Natural killer cell (primary cell): ENCODE measurements around the gene CPS1. TPM values are rescaled to one million over a fixed set of nuclear protein-coding genes. Genes with fewer than 3 reads are reported as not detected.

ENCODE experiments used
- ATAC-seq, 3 donors: fragments of 150-1000 bp in 2 of 3; fragments of 200-7000 bp in 1 of 3; cut with Tn5 transposase; 1 replicate in 1 of 3; 2 replicates in 2 of 3; pipeline ENCODE4 v1.10.0; 2021; ENCODE audit warnings: mild to moderate bottlenecking in 2 of 3, moderate library complexity in 2 of 3
- DNase-seq, 2 donors: peaks; one replicate each; pipeline versions ENCODE4 v3.0.0 to v3.0.0-alpha.2; 2013 to 2021; ENCODE audit warnings: mixed read lengths in 1 of 2
- H3K27ac ChIP-seq: one replicate; pipeline ENCODE4 v1.5.1; 2013; ENCODE audit warnings: mild to moderate bottlenecking, low read length
- H3K27me3 ChIP-seq: one replicate; pipeline ENCODE4 v1.6.1; 2013; ENCODE audit warnings: low read length; ENCODE audit not compliant: control insufficient read depth, insufficient read depth
- H3K36me3 ChIP-seq: one replicate; pipeline ENCODE4 v1.6.1; 2013; ENCODE audit warnings: low read length; ENCODE audit not compliant: control insufficient read depth, insufficient read depth
- H3K4me1 ChIP-seq: one replicate; pipeline ENCODE4 v1.6.1; 2013; ENCODE audit warnings: low read length; ENCODE audit not compliant: control insufficient read depth, insufficient read depth
- H3K4me3 ChIP-seq: one replicate; pipeline ENCODE4 v1.5.1; 2013; ENCODE audit warnings: low read length
- H3K9me3 ChIP-seq: one replicate; pipeline ENCODE4 v1.6.1; 2013; ENCODE audit warnings: low read length; ENCODE audit not compliant: control insufficient read depth, insufficient read depth
- H3K27ac Mint-ChIP-seq, 2 donors: one replicate each; pipeline ENCODE4 v1.8.0; 2022; ENCODE audit warnings: mild to moderate bottlenecking in 2 of 2, mixed read lengths in 2 of 2, moderate library complexity in 1 of 2
- H3K27me3 Mint-ChIP-seq, 2 donors: one replicate each; pipeline ENCODE4 v1.8.0; 2022; ENCODE audit warnings: low read depth in 2 of 2, mixed read lengths in 2 of 2
- H3K36me3 Mint-ChIP-seq: one replicate; pipeline ENCODE4 v1.8.0; 2022; ENCODE audit warnings: mixed read lengths
- H3K4me1 Mint-ChIP-seq, 2 donors: one replicate each; pipeline ENCODE4 v1.8.0; 2022; ENCODE audit warnings: mixed read lengths in 2 of 2
- H3K4me3 Mint-ChIP-seq: one replicate; pipeline ENCODE4 v1.8.0; 2022; ENCODE audit warnings: mild to moderate bottlenecking, moderate library complexity, mixed read lengths
- H3K9me3 Mint-ChIP-seq, 2 donors: one replicate each; pipeline ENCODE4 v1.8.0; 2022; ENCODE audit warnings: mixed read lengths in 2 of 2
- CTCF ChIP-seq: fragments of 200-600 bp; IDR thresholded peaks from one replicate; pipeline ENCODE4 v1.8.0; 2022; ENCODE audit warnings: antibody characterized with exemption
- WGBS: methylation state at CpG from one replicate; pipeline ENCODE4 v1.1.7; 2013; ENCODE audit warnings: missing lambda C conversion rate; ENCODE audit not compliant: insufficient coverage; 5-methylcytosine and 5-hydroxymethylcytosine counted together
- intact Hi-C: fragments of 100-400 bp; cut with micrococcal nuclease; formaldehyde crosslinking; loops from one replicate; pipeline ENCODE4 v1.14.2; 2022
- total RNA-seq, 4 donors: library from RNA; stranded (reverse); fragments of 120-200 nt in 1 of 4; gene quantifications; one replicate each; pipeline versions ENCODE4 v1.2.3 to v1.2.4, GENCODE V29; 2013 to 2022

The CPS1 gene
- total RNA-seq, 3 donors from 2014 or later (not counting 1 experiment from before 2014, with no cell fraction given) = 1.3 TPM; not detected in 2

DNA sequence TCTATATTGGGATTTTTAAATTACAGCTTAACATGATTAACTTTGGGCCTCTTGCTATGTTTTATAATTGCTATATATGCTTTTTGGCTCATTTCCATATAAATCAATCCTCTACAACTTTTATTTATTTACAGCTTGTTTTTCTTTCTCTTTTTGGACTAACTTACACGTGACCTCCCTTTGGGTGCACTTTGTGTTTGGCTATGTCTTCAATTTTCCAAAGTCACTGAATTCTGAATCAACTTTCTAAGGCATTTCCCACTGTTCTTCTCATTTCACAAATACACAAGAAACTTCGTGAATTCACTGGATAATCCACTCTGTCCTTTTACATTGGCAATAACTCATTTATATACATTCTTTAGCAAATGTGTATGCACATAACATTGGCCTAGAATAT lies 5.4 kb upstream of the CPS1 start:
- no peak for DNase-seq
- Histone ChIP-seq H3K4me1 (no peaks in the 10 kb centered on the region), H3K27me3 (no peaks in the 10 kb centered on the region), H3K4me3 (no peak overlapping the region), H3K27ac (no peak overlapping the region), H3K9me3 (no peaks in the 10 kb centered on the region), H3K36me3 (no peaks in the 10 kb centered on the region)
- no peak overlapping the region for H3K27ac Mint-ChIP-seq
- TF ChIP-seq CTCF = no peak
- 61% methylated on average over 2 of the region's 2 CpGs for WGBS
- H3K9me3 Mint-ChIP-seq = no peaks in the 10 kb centered on the region
- no peaks in the 10 kb centered on the region for H3K4me1 Mint-ChIP-seq
- intact Hi-C loops = no loop called here
- H3K4me3 Mint-ChIP-seq = no peak overlapping the region
- H3K27me3 Mint-ChIP-seq = no peaks in the 10 kb centered on the region
- no peak for ATAC-seq
- no peaks in the 10 kb centered on the region for H3K36me3 Mint-ChIP-seq

GRCh38 chr2:210553373-210553772 lies 3.0 kb upstream of the CPS1 start:
- no peaks in the 10 kb centered on the region for H3K4me1 ChIP-seq
- ATAC-seq = no peak
- Mint-ChIP-seq H3K4me1 (no peaks in the 10 kb centered on the region), H3K27ac (no peak overlapping the region), H3K27me3 (no peaks in the 10 kb centered on the region), H3K36me3 (no peaks in the 10 kb centered on the region), H3K4me3 (no peak overlapping the region), H3K9me3 (no peaks in the 10 kb centered on the region)
- H3K36me3 ChIP-seq = no peaks in the 10 kb centered on the region
- no peak overlapping the region for H3K27ac ChIP-seq
- H3K27me3 ChIP-seq = no peaks in the 10 kb centered on the region
- WGBS = 71% methylated on average over 1 of the region's 1 CpG
- H3K4me3 ChIP-seq = no peak overlapping the region
- no peak for TF ChIP-seq CTCF
- no peaks in the 10 kb centered on the region for H3K9me3 ChIP-seq
- intact Hi-C loops = no loop called here
- no peak for DNase-seq

DNA sequence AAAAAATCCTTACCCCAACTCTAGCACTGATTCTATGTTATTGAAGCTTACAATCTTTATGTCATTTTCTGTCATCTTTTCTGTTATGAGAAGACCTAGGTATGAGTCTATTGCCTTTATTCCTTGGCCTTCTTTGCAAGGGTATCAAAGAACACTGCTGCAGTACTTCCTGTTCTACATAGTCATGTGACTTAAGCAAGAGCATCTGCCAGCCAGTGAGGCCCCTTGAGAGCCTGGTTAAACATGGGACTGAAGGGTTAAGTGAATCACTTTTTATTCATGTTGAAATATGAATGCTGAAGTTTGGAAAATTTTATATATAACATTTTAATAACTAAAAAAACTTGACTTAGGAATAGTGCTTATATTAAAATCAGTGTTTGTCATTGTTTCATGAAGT lies 844 bp upstream of the CPS1 start:
- ATAC-seq = no peak
- TF ChIP-seq CTCF = no peak
- H3K36me3 ChIP-seq = no peaks in the 10 kb centered on the region
- intact Hi-C loops = no loop called here
- no peak for DNase-seq
- no peaks in the 10 kb centered on the region for H3K27me3 ChIP-seq
- H3K27ac ChIP-seq = no peak overlapping the region
- Mint-ChIP-seq H3K4me1 (no peaks in the 10 kb centered on the region), H3K4me3 (no peak overlapping the region), H3K36me3 (no peaks in the 10 kb centered on the region), H3K27ac (no peak overlapping the region), H3K27me3 (no peaks in the 10 kb centered on the region), H3K9me3 (no peaks in the 10 kb centered on the region)
- H3K4me1 ChIP-seq = no peaks in the 10 kb centered on the region
- no peaks in the 10 kb centered on the region for H3K9me3 ChIP-seq
- H3K4me3 ChIP-seq = no peak overlapping the region

GRCh38 chr2:210557721-210558120 lies 1.3 kb downstream of the CPS1 start:
- Histone ChIP-seq H3K27ac (no peak overlapping the region), H3K4me1 (no peaks in the 10 kb centered on the region), H3K4me3 (no peak overlapping the region), H3K27me3 (no peaks in the 10 kb centered on the region), H3K9me3 (no peaks in the 10 kb centered on the region), H3K36me3 (no peaks in the 10 kb centered on the region)
- no peak for ATAC-seq
- Mint-ChIP-seq H3K9me3 (no peaks in the 10 kb centered on the region), H3K27ac (no peak overlapping the region), H3K4me3 (no peak overlapping the region), H3K36me3 (no peaks in the 10 kb centered on the region), H3K27me3 (no peaks in the 10 kb centered on the region), H3K4me1 (no peaks in the 10 kb centered on the region)
- TF ChIP-seq CTCF = no peak
- intact Hi-C loops = no loop called here
- no peak for DNase-seq
